T-helper 2 cell treated with Interferon-gamma antibody and Interleukin-4, amounts not matched to agents 100 ng/mL and 5 ng/mL, for 36 hours (primary cell): ENCODE data around the gene LPAR3. TPM values are rescaled to one million over a fixed set of nuclear protein-coding genes. Genes with fewer than 3 reads are reported as not detected.

ENCODE experiments used
- intact Hi-C: fragments of 100-400 bp; cut with micrococcal nuclease; formaldehyde crosslinking; loops from one replicate; pipeline ENCODE4 v1.15.1; 2023
- total RNA-seq: library from RNA; stranded (reverse); gene quantifications from 2 replicates; pipeline ENCODE4 v1.2.3, GENCODE V29; 2022

Gene LPAR3, protein sequence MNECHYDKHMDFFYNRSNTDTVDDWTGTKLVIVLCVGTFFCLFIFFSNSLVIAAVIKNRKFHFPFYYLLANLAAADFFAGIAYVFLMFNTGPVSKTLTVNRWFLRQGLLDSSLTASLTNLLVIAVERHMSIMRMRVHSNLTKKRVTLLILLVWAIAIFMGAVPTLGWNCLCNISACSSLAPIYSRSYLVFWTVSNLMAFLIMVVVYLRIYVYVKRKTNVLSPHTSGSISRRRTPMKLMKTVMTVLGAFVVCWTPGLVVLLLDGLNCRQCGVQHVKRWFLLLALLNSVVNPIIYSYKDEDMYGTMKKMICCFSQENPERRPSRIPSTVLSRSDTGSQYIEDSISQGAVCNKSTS
- total RNA-seq, result 0.09 and 0.25 TPM in 2 replicates

GRCh38 chr1:84892705-84893618 is at the start of gene LPAR3:
LPAR3 (minus strand) TSS chr1:84893206; CDS start chr1:84866120, 27,086 bp downstream.
- intact Hi-C loops, result loop anchor here (5.0 kb wide), 1 partner anchor 51 kb away; no protein-coding TSS in a partner anchor

GRCh38 chr1:84941843-84942242 is 48.8 kb upstream of the LPAR3 start:
- intact Hi-C loops, result no loop called here

DNA sequence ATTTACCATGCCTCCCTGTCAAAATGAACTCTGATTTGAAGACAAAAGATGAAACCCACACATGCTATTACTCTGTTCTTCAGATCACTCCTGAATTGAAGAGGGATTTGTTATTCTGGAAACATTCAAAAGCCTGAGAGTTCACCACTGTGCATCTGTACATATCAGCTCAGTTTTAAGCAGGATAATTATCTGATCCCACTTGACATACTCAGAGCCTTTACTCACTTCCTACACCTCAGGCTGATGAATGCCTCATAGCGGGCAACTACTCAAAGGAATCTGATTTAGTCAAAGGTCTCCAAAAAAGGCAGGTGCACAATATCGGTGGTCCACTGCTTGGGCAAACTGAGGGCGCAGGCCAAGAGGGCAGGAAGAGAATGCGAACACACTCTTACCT is 47.5 kb upstream of the LPAR3 start:
- intact Hi-C loops, result no loop called here

GRCh38 chr1:84939761-84940160 is 46.8 kb upstream of the LPAR3 start:
- intact Hi-C loops, result loop anchor here (10.0 kb wide), 2 partner anchors 435 to 1035 kb away; partner anchors contain the start of genes GNG5 and SPATA1

- intact Hi-C loops, result loop anchor here (10.0 kb wide), 2 partner anchors 434 to 1034 kb away; partner anchors contain the start of genes GNG5 and SPATA1
Measured at GRCh38 chr1:84939151-84939550, 46.1 kb upstream of the LPAR3 start.

DNA sequence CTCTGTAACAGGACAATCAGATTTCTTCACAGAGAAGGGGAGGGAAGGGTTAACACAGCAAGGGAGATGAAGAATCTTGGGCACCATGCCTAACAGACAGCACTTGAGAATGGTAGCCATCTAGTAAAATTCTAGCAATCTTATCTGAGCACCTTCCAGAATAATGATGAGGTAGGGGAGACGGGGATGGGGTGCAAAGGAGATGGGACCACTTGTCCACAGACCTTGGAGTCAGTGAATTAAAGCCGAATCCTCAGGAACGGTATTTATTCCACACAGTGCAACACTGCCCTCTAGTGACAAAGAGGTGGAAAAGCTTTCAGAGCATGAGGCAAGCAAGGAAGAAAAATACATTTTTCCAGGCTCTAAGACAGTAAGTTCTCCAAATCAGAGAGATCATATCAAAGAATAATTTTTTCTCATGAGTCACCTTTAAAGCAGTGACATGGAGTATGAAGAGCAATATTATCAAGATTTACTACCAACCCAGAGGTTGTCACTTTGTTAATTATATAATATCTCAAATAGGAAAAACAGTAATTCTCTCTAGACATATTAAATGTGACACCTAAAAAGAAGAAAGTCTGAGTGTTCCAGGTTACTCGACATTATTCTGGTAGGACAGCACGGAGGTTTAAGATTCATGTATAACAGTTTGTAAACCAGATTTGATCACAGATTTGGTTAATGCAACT is 43.3 kb upstream of the LPAR3 start:
- intact Hi-C loops, result loop anchor here (1.0 to 10.0 kb wide), 9 partner anchors 73 to 1031 kb away; partner anchors contain the start of genes GNG5 and SPATA1

- intact Hi-C loops, result loop anchor here (10.0 kb wide), 2 partner anchors 428 to 1028 kb away; partner anchors contain the start of genes GNG5 and SPATA1
Measured at GRCh38 chr1:84933011-84933611, 40.1 kb upstream of the LPAR3 start.

- intact Hi-C loops, result loop anchor here (10.0 kb wide), 2 partner anchors 426 to 1026 kb away; partner anchors contain the start of genes GNG5 and SPATA1
Measured at GRCh38 chr1:84930831-84931230, 37.8 kb upstream of the LPAR3 start.

DNA sequence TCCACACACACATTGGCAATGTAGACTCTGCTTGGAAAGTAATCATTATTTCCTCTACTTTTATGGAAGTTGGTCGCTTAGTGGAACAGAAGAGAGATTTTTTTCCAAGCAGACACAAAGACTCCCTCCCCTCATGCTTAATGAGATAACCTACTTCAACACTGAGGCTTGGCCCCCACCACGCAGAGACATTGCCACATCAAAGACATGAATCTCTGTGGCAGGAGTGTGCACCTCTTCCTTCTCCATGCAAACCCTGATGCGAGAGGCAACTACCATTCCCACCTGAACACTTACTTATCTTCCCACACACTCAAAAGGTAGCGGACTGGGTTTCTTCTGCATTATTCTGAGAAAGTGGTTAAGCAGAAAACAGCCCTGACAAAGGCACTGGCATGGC is 37.3 kb upstream of the LPAR3 start:
- intact Hi-C loops, result loop anchor here (10.0 kb wide), 2 partner anchors 426 to 1026 kb away; partner anchors contain the start of genes GNG5 and SPATA1

DNA sequence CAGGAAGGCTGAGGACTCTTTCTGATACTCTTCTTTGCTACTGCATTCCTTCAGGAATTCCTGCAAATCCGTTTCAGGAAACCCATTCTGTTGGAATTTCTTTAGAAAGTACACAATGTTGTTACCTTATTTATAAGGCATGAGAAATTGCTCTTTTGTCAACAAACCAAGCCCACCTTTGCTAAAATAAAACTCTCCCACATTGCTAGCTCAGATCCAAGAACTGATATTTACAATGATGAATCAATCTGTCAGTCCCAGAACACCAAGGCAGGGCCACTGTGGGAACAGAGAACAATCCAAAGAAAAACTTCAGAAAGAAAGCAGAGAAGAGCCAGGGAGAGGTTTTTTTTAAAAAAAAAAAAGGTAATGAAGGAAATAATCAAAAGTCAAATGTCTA is 36.6 kb upstream of the LPAR3 start:
- intact Hi-C loops, result no loop called here

DNA sequence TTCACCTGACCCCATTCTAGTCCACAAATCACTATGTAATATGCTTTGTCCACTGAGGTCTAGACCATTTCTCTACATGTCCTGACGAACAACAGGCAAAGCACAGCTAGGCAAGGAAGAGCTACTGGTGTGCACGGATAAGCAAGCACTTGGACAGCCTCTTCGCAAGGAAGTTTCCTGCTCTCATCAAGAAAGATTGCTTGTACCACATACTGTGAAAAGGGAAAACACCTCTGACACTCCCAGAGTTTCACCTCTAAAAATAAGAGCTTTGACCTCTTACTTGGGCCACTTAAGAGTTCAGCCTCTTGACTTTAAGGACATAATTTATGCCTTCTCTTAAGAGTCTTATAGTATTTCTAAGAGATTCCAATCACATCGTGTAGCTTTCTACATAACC is 36.0 kb upstream of the LPAR3 start:
- intact Hi-C loops, result no loop called here

- intact Hi-C loops, result no loop called here
Measured at GRCh38 chr1:84923317-84923716, 30.3 kb upstream of the LPAR3 start.

- intact Hi-C loops, result no loop called here
Measured at GRCh38 chr1:84920159-84920558, 27.2 kb upstream of the LPAR3 start.

GRCh38 chr1:84919461-84919970 is 26.5 kb upstream of the LPAR3 start:
- intact Hi-C loops, result no loop called here

DNA sequence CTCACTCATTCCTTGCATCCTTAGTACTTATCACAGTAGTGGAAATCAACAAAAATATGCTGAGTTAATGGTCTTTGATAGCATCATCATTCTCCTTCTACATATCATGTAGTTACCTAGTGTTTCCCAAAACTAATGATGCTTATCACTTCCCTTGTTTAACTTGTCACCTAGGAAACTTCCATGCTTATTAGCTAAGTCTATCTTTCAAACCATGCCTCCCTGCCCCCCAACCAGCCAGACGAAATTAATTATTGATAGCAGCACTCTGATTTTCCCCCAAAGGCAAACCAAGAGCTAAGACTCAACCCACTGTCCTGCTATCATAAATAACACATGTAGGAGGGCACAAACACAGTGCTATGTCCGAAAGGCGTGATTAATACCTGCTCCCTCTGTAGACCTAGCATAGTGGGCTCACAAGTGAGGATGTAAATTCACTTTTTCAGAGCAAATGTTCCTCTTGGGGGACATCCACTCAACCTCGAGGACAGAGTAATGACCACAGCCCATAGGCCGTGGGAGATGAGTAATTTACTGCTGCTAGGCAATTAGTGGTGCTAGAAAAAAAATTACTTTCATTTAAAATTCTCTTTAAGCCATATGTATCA is 25.8 kb upstream of the LPAR3 start:
- intact Hi-C loops, result no loop called here

GRCh38 chr1:84916897-84917296 is 23.9 kb upstream of the LPAR3 start:
- intact Hi-C loops, result no loop called here

DNA sequence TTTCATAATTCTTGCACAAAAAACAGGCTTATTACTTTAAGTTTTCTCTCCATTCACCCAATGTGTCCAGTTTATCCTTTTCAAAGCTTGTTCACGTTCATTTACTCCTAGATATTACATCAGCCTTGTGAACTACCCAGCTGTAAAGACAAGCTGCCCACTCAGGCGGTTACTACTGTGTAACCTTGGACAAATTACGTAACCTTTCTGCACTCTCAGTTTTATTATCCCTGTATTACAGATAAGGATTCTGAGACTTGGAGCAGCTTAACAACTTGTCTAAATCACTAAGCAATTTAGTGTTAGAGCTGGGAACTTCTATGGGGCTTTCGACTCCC is 20.5 kb upstream of the LPAR3 start:
- intact Hi-C loops, result no loop called here

- intact Hi-C loops, result no loop called here
Measured at GRCh38 chr1:84912726-84913554, 19.9 kb upstream of the LPAR3 start.
